Measurements from ENCODE around the gene GLI3.

GLI3 gene

DNA sequence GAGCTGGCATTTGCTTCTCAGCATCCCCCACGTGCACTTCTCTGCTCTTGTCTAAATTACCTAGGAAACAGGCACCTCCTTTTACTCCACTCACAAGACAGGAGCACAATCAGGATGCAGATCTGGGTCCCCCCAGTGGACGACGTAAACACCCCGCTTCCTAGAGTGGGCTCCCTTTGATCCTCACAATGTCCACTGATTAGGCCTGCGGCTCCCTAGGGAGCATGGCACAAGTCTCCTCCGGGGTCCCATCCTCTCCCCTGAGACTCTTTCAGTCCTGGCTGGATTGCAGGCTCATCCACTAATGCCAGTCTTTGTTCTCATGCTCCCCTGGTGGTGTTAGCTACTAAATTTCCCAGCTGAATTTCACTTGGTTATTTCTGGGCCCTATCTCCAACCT, 98.3 kb downstream of the GLI3 start:
- no peak overlapping the region for H3K27ac ChIP-seq
- TF ChIP-seq, protein P1, sequence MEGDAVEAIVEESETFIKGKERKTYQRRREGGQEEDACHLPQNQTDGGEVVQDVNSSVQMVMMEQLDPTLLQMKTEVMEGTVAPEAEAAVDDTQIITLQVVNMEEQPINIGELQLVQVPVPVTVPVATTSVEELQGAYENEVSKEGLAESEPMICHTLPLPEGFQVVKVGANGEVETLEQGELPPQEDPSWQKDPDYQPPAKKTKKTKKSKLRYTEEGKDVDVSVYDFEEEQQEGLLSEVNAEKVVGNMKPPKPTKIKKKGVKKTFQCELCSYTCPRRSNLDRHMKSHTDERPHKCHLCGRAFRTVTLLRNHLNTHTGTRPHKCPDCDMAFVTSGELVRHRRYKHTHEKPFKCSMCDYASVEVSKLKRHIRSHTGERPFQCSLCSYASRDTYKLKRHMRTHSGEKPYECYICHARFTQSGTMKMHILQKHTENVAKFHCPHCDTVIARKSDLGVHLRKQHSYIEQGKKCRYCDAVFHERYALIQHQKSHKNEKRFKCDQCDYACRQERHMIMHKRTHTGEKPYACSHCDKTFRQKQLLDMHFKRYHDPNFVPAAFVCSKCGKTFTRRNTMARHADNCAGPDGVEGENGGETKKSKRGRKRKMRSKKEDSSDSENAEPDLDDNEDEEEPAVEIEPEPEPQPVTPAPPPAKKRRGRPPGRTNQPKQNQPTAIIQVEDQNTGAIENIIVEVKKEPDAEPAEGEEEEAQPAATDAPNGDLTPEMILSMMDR (IDR thresholded peaks at IDR 0.05; ENCODE audit: low read depth, low read length): no peak
- H3K9me3 ChIP-seq (ENCODE audit: severe bottlenecking): no peaks in the 10 kb centered on the region

DNA sequence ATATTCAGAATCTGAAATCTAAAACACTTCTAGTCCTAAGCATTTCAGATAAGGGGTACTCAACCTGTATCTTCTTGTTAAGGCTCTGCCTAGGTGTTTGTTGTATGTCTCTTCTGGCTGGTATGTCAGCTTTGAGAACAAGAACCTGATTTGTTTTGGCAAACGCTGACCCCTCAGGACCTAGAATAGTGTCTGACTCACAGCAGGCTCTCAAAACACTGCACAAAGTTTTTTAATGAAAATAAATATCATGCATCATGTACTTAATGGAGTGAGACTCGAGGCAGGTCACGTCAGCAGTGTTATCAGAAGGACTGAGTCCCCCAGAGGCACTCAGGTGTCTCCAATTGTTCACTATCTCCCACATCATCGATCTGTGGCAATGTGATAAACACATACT, 99.1 kb downstream of the GLI3 start:
- TF ChIP-seq, protein P1 (IDR thresholded peaks at IDR 0.05; ENCODE audit: low read depth, low read length): no peak
- DNase-seq: no peak

More for the DNA sequence above, 98.3 kb downstream of the GLI3 start:
- DNase-seq: no peak
- H3K36me3 ChIP-seq: no peaks in the 10 kb centered on the region
- no peaks in the 10 kb centered on the region for H3K27me3 ChIP-seq (ENCODE audit: insufficient read depth, low read depth, severe bottlenecking)
- H3K4me3 ChIP-seq (ENCODE audit: low read depth, low read length): no peak overlapping the region

DNA sequence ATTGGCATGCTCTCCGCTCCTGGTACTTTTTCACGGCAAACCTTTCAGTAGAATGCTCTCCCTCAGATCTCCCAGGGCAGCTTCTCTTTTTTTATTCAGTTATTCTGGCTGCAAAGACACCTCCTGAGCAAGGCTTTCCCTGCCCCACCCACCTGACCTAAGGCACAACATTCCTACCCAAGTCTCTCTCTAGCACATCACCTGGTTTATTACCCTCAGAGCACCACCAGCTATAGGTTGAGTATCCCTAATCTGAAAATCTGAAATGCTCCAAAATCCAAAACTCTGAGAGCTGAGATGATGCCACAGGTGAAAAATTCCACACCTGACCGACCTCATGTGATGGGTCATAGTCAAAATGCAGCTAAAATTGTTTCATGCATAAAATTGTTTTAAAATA, 99.6 kb downstream of the GLI3 start:
- Histone ChIP-seq H3K4me3 (ENCODE audit: low read depth, low read length) (no peak overlapping the region), H3K36me3 (no peaks in the 10 kb centered on the region), H3K9me3 (ENCODE audit: severe bottlenecking) (no peaks in the 10 kb centered on the region), H3K27ac (no peak overlapping the region), H3K27me3 (ENCODE audit: insufficient read depth, low read depth, severe bottlenecking) (no peaks in the 10 kb centered on the region)
- TF ChIP-seq, protein P1 (IDR thresholded peaks at IDR 0.05; ENCODE audit: low read depth, low read length): no peak
- DNase-seq: no peak

More for the DNA sequence above, 99.1 kb downstream of the GLI3 start:
- no peak overlapping the region for H3K4me3 ChIP-seq (ENCODE audit: low read depth, low read length)
- no peaks in the 10 kb centered on the region for H3K36me3 ChIP-seq
- H3K27me3 ChIP-seq (ENCODE audit: insufficient read depth, low read depth, severe bottlenecking): no peaks in the 10 kb centered on the region
- H3K27ac ChIP-seq: no peak overlapping the region
- H3K9me3 ChIP-seq (ENCODE audit: severe bottlenecking): no peaks in the 10 kb centered on the region

DNA sequence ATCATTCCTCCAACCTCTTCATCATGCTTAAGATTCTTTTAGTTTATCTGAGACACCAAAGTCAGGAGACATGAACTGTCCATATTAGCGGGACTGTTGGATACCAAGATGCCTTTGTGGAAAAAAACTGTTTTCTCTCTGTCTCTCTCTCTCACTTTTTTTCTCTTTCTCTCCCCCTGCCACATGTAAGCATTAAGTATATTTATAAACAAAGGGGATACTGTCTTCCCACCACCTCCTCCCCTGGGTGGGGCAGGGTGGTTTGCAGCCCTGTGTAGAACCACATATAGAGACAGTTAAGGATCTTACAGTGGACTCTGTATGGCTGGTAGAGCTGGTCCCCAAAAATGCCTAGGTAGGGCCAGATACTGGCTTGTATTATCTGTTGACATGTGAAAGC, 101.3 kb downstream of the GLI3 start:
- no peaks in the 10 kb centered on the region for H3K36me3 ChIP-seq
- no peaks in the 10 kb centered on the region for H3K9me3 ChIP-seq (ENCODE audit: severe bottlenecking)
- DNase-seq: no peak
- no peaks in the 10 kb centered on the region for H3K27me3 ChIP-seq (ENCODE audit: insufficient read depth, low read depth, severe bottlenecking)
- TF ChIP-seq, protein P1 (IDR thresholded peaks at IDR 0.05; ENCODE audit: low read depth, low read length): no peak
- H3K4me3 ChIP-seq (ENCODE audit: low read depth, low read length): no peak overlapping the region
- no peak overlapping the region for H3K27ac ChIP-seq

DNA sequence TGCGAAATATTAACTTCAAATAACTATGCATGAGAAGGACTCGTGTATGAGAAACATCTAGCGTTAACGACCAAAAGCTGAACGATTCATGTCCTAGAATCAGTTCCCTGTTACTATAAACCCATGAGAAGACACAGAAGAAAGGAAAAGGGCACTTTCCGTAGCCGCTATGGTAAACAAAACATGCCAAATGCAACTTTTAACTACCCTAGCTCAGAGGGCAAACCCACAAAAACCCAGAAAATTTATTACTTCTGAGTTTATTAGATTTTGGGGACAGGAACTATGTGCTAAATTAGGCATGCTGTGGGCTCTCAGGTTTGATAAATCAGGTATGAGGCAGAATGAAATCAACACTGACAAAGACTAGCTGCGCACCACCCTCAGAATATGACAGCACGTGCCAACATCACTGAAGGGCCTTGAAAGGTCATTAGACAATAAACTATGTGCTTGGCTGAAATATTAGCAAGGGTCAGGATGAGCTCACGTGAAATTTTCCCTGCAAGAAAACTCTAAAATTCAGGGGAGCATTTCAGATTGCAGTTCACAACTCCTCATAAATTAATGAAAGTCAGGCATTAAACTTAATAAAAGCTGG, 102.6 kb downstream of the GLI3 start:
- Histone ChIP-seq H3K36me3 (no peaks in the 10 kb centered on the region), H3K9me3 (ENCODE audit: severe bottlenecking) (no peaks in the 10 kb centered on the region), H3K27me3 (ENCODE audit: insufficient read depth, low read depth, severe bottlenecking) (no peaks in the 10 kb centered on the region), H3K27ac (no peak overlapping the region), H3K4me3 (ENCODE audit: low read depth, low read length) (no peak overlapping the region)
- no peak for DNase-seq
- TF ChIP-seq, protein P1 (IDR thresholded peaks at IDR 0.05; ENCODE audit: low read depth, low read length): no peak

DNA sequence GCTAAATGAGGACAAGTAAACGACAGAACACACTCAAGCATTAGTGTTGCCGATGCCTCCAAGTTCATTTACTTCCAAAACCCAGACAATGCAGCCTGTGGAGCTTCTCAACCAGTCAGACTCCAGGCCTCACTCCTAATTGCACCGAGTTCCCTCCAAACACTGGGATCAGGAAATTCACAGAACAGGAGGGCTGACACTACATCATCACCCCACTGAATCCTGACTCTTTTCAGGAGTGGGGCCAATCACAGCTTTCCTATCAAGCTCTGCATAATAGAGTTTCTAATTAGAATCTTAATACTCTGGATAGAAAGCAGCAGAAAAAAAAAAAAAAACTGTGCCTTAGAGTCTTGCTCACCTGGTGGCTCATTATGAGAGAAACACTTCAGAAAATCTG, 103.7 kb downstream of the GLI3 start:
- TF ChIP-seq, protein P1 (IDR thresholded peaks at IDR 0.05; ENCODE audit: low read depth, low read length): no peak
- no peak for DNase-seq
- Histone ChIP-seq H3K9me3 (ENCODE audit: severe bottlenecking) (no peaks in the 10 kb centered on the region), H3K4me3 (ENCODE audit: low read depth, low read length) (no peak overlapping the region), H3K27ac (no peak overlapping the region), H3K27me3 (ENCODE audit: insufficient read depth, low read depth, severe bottlenecking) (no peaks in the 10 kb centered on the region), H3K36me3 (no peaks in the 10 kb centered on the region)
